HK-2 (cell line): ENCODE data around the gene CALN1.
"Not testable (repeated sequence)": the region's sequence is repeated elsewhere in the genome, so short reads cannot be mapped to it uniquely, and the experiment has no call there.

Experiments used
- DNase-seq: peaks from one replicate; pipeline ENCODE4 v3.0.0-alpha.2; 2018; ENCODE audit not compliant: unreplicated experiment

Gene CALN1

DNA sequence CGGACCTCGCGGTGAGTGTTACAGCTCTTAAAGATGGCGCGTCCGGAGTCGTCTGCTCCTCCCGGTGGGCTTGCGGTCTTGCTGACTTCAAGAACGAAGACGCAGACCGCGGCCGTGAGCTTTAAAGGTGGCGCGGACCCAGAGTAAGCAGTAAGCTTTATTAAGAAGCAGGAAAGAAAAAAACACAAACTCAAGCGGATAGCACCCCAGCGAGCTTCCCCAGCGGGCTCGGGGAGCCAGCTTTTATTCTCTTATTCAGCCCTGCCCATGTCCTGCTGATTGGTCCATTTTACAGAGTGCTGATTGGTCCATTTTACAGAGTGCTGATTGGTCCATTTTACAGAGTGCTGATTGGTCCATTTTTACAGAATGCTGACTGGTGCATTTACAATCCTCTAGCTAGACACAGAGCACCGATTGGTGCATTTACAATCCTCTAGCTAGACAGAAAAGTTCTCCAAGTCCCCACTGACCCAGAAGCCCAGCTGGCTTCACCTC lies at the start of gene CALN1:
CALN1 (minus strand) TSS at position 218 of the 498 bp plus-strand sequence.
- not testable (repeated sequence) for DNase-seq

GRCh38 chr7:72453471-72453870 lies 41.3 kb upstream of the CALN1 start:
- no peak for DNase-seq

DNA sequence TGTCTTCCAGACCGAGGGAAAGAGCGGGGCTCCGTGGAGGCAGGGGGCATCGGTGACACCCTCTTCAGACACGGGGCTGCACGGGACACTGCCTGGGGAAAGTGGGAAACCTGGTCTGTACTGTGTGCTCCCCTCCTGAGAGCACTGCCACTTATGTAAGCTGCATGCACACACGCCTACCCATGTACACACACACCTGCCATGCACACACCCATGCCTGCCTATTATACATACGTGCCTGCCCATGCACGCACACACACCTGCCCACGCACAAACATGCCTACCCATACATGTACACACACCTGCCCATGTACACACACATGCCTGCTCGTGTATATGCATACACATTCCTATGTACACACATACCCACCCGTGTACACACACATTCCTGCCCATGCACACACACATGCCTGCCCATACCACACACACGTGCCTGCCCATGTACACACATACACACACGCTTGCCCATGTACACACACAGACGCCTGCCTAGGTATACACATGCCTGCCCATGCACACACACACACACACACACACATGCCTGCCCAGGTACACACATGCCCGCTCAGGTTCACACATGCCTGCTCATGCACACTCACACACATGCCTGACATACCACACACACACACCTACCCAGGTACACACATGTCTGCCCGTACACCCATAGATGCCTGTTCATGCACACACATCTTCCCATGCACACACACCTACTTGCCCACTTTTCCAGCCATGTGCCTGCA lies 35.5 kb upstream of the CALN1 start:
- DNase-seq, result no peak

GRCh38 chr7:72446591-72447462 lies 34.7 kb upstream of the CALN1 start:
- no peak for DNase-seq

DNA sequence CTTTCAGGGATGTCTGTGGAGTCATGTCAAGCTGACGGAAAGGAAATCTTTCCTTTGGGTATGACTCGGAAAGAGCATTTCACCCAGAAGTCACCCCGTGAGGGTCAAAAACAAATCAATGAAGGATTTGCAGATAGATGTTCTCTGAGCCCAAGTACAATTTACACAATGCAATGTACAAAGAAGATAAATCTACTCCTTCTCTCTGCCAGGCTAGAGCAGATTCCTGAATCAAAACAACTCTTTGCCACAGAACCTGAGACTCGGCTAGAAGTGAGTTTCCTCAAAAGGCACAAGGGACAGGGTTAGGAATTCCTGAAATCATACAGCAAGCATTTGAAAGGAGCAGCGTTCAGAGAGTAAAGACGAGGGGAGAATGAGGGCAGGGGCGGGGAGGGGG lies 34.0 kb upstream of the CALN1 start:
- no peak for DNase-seq

- DNase-seq, result no peak
These were observed 33.4 kb upstream of the CALN1 start for GRCh38 chr7:72445580-72445979.

GRCh38 chr7:72445075-72445474 lies 32.9 kb upstream of the CALN1 start:
- DNase-seq, result no peak

DNA sequence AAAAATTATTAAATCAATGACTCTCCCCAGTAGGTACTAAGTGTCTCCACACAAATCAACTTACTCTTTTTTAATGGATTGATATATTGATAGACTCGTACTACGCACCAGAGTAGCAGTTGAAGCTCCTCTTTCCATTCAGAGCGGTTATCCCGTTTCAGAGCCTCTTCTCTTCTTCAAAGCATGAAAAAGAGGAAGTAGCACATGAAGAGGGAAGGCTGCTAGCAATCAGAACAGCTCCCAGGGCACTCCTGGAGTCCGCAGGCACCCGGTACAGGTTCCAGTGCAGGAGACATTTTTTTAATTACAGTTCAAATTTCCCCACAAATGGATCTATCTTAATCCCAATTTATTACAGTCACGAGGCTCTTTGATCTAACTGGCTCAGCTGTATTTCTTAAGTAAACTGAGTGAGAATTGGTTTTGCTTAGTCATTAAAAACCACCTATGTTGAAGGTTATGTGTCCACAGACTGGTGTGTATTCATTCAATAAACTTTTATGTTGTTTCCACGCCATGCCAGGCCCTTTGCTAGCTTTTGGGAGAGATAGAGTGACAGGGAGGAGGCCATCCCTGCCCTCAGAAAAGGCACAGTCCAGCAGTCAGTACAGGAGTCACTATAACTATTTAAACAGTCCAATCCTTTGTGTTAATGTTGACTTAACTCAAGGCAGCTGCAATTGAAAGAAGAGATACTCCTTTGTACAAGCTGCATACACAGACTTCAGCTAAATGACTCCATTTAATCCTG lies 32.1 kb upstream of the CALN1 start:
- no peak for DNase-seq

- no peak for DNase-seq
These were observed 29.7 kb upstream of the CALN1 start for GRCh38 chr7:72441791-72442190.

DNA sequence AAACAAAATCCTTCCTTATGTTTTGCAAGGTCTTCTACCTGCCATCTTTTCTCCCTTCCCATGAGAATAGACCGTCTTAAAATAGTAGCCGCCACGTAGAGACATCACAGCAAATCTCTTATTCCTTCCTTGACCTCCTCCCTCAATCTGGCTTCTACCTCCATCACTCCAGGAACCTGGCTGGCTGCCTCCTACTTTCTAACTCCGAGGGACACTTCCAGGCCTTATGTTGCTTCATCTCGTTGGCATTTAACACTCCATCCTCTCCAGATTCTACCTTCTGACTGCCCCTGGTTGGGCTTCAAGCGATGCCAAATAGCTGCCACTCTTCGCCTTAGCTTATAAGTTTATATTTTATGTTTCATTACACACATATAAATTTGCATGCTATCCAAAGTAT lies 26.4 kb upstream of the CALN1 start:
- no peak for DNase-seq

DNA sequence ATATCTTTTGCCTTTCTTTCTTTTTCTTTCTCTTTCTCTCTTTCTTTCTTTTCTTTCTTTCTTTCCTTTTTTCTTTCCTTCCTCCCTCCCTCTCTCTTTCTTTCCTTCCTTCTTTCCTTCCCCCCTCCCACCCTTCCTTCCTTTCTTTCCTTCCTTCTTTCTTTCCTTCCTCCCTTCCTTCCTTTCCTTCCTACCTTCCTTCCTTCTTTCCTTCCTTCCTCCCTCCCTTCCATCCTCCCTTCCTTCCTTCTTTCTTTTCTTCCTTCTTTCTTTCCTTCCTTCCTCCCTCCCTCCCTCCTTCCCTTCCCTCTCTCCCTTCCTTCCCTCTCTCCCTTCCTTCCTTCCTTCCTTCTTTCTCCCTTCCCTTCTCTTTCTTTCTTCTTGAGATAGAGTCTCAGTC lies 25.5 kb upstream of the CALN1 start:
- DNase-seq, result no peak

GRCh38 chr7:72437061-72437585 lies 25.0 kb upstream of the CALN1 start:
- no peak for DNase-seq

- no peak for DNase-seq
These were observed 23.9 kb upstream of the CALN1 start for GRCh38 chr7:72435925-72436480.

- no peak for DNase-seq
These were observed 23.2 kb upstream of the CALN1 start for GRCh38 chr7:72435366-72435765.

- DNase-seq, result no peak
These were observed 18.4 kb upstream of the CALN1 start for GRCh38 chr7:72430531-72430930.

GRCh38 chr7:72429316-72429715 lies 17.2 kb upstream of the CALN1 start:
- DNase-seq, result no peak

GRCh38 chr7:72416846-72417245 lies 4.7 kb upstream of the CALN1 start:
- DNase-seq, result no peak

DNA sequence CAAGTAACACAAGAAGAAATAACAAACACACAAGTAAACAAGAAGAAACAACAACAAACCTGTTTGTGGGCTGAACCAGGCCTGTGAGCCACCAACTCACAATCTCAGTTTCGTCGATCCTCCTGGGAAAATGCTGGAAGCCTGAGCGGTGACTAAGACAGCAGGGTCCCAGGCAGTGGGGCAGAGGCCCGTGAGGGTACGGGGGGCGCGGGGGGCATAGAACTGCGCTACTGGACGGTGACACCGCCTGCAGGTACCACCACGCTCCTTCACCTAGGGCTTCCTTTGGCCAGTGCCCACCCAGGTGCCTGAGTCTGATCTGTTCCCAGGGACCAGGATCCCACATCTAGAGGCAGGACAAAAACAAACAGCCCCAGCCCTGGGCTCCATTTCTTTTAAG lies 3.4 kb upstream of the CALN1 start:
- DNase-seq, result no peak

DNA sequence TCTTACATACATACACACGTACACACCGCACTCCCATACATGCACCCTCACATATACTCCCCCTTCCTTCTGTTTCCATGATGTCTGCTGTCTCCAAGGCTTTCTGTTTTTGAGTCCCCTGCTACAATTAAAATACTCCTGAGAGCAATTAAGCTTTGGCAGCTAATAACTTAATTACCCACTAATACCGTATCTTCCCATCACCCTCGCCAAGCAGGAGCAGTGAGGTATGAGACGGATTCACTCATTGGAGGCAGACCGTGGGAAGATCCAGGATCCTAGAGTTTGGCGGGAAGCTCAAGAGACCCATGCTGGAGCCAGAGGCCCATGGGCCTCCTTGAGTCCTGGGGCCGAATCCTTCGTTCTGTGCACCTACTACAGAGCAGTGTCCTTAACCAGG lies 1.7 kb upstream of the CALN1 start:
- DNase-seq, result no peak

DNA sequence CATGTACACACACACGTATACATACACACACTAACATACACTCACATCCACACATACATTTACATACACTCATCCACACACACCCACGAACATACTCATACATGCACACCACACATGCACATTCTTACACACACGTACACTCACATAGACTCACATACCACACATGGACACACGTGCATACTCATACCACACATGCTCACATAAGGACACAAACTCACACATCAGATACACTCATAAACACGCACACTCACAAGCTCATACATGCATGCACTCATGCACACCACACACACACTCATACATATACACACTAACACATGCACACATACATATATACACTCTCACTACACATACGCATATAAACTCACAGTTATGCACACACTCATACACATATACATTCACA lies 1.2 kb upstream of the CALN1 start:
- DNase-seq, result no peak

GRCh38 chr7:72411419-72411818 lies 719 bp downstream of the CALN1 start:
- DNase-seq, result no peak

DNA sequence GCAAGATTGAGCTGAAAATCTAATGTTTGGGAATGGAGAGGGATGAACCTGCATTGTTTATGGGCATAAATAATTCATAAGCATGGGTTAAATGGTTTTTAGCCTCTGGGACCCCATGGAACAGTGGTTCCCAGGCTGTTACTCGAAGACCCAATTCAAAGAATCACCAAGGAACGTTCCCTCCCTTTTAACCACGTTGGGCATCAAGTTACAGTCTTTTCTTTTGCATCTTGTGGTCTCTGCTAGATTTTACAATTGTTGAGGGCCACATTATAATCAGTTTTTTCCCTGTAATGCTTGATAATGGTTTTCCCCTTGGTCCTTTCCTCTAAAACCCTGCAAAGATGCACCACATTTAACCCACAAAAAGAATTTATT lies 2.5 kb downstream of the CALN1 start:
- DNase-seq, result no peak
